ENCODE data around the gene DBNDD2.

The DBNDD2 gene, protein sequence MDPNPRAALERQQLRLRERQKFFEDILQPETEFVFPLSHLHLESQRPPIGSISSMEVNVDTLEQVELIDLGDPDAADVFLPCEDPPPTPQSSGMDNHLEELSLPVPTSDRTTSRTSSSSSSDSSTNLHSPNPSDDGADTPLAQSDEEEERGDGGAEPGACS

DNA sequence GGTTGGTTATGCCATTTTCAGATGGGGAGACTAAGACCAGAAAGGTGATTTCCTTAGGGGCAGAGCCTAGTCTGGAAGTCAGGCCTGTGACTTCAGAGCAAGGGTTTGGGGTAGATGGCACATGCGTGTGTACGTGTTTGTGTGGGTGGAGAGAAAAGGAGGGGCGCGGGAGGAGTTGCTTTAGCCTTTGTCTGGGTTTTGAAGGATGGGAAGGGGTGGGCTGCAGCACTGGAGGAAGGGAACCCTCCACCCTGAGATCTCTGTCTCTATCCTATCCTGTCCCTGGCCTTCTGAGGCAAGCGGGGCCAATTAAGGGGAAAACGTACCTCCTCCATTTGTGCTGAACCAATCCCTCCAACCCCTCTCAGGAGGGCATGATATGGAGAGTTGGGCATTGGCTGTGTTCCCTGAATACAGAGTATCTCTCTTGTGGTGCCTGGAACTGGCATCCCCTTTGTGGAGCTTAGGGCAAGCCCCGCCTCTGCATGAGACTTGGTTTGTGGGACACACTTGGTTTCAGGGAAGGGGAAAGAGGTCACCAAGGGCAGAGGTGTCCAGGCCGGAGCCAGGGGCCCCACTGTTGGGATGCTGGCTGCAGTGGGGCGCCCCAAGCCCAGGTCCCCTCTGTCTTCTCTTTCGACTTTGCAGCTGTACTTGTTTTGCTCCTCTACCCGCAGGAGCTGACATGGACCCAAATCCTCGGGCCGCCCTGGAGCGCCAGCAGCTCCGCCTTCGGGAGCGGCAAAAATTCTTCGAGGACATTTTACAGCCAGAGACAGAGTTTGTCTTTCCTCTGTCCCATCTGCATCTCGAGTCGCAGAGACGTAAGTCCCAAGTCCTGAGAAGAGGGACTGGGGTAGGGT, at the start of gene DBNDD2:
Gene DBNDD2, plus strand, starts transcription at position 507 of the 863 bp plus-strand sequence. Its CDS starts 179 bp downstream, at position 686.
- no peak for DNase-seq (ENCODE audit: low read depth, low spot score)

DNA sequence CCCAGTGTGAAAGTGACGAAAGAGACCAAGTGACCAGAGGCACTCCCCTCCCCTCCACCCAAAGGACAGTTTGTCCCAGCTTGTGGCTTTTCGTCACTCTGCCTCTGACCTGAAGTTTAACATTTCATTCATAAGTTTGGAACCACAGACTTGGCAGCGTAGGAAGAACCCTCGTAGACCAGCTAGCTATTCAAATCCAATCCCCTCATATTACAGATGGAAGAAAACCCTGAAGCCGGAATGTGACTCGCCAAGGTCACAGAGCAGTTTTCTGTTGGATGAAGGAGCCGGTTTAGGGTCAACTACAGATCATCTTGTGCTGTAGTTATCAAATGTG, 49.1 kb upstream of the DBNDD2 start:
- DNase-seq (ENCODE audit: low read depth, low spot score) = peak; percentile 91

DNA sequence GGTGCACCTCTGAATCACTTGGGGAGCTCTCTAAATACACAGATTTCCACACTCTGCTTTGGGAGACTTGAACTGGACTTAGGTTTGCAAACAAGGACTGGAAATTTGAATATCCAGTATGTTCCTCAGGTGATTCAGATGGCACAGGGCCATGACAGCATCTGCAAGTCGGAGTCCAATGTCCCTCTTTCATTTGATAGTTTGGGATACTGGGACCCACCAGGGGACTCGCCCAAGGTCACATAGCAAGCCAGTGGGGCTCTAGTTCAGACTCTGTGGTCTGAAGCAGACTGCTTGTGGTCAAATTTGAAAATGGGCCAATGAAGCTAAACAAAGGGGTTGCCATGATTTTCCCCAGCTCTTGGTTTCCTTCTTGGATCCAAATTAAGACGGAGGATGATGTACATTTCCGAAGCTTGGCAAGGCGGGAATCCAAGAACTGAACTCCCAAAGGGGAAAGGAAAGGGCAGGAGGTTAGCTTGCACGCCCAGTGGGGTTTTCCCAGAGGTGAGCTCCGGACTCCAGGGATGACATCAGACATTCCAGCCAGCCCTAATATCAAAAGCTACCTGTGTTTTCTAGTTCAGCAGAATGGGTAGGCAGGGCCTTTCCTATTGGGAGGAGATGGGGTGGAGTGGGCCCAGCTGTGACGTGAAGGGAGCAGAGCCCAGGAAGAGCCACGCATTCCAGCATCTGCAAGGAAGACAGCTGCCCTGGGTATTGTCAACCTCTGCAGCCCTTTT, 48.5 kb upstream of the DBNDD2 start:
- DNase-seq (ENCODE audit: low read depth, low spot score) = peak; percentile 87

DNA sequence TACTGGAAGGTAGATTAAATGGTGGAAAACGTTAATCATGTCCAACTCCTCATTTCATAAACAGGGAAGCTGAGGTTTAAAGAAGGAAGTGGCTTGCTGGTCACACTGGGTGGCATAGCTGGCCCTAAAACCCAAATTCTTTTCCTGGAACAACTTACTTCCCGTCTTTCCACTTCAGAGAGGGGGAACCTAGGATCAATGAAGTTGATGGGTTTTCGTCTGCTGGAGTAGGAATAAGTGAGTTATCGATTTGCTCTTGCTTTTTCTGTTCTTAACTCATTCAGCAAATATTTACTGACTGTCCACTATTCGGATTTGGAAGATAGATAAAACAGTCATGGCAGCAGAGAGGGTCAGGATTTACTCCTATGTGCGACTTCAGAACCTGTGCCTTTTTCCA, 46.3 kb upstream of the DBNDD2 start:
- DNase-seq (ENCODE audit: low read depth, low spot score) = no peak

DNA sequence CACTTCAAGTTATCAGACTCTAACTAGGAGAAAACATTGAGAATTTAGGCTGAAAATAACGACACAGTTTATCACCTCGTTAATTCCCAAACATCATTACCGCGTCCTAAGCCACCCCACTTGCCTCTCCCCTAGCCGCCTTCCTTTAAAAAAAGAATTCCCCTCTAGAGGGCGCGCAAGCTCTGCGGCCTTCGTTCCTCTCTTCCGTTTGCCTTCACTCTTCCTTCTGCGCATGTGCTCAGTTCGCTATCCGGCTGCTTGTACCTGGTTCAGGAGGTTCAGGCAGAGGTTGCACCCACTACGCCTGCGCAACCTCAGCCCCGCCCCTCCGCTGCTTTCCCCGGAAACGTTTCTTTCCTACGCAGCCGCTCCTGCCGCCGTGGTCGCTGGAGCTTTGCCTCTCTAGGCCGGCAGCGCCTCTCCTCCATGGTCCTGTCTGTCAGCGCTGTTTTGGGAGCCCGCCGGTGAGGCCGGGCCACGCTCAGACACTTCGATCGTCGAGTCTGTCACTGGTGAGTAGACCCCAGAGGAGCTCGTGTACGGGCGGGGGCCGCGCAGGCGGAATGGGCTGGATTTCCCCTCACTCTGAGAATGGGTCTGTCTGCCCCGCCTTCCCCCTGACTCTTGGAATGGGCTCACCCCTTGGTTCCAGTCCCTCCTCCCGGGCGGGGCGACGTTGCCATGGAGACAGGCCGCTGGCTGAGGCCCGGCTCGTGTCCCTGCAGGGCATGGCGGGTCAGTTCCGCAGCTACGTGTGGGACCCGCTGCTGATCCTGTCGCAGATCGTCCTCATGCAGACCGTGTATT, 45.1 kb upstream of the DBNDD2 start, which contains the start of gene SYS1:
Gene SYS1, plus strand, starts transcription at position 353 of the 807 bp plus-strand sequence. Its CDS starts 376 bp downstream, at position 729.
- DNase-seq (ENCODE audit: low read depth, low spot score) = peak; percentile 99

DNA sequence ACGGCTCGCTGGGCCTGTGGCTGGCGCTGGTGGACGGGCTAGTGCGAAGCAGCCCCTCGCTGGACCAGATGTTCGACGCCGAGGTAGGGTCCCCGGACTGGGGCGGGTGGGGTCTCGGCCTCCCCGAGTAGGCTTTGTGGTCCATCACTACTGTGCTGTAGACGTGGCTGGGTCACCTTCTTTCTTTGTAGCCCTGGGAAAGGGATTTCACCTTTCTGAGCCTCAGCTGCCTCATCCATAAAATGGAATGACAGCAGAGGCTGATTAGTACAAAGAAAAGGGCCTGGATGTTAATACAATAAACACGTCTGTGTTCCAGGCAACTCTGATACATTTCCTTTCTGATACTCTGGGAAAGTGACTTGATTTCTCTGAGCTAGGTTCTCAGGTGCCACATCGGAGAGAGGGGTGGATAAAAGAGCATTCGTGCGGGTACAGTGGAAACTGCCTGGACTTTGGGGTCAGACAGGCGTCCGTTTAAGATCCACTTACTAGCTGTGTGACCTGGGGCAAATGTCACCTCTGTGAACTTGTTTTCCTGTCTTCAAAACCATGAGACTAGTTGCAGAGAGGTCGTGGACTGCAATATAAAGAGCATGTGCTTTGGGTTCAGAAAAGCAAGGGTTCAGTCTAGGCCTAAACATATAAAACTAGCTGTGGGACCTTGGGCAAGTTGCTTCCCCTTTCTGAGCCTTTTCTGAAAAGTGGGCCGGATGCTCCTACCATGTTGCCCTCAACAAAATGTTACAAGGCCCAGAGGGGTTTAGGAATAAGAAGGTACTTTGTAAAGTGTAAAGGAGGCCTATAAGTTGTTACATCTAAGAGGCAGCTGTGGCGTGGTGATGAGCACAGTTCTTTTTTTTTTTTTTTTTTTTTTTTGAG, 44.2 kb upstream of the DBNDD2 start:
- DNase-seq (ENCODE audit: low read depth, low spot score) = no peak

DNA sequence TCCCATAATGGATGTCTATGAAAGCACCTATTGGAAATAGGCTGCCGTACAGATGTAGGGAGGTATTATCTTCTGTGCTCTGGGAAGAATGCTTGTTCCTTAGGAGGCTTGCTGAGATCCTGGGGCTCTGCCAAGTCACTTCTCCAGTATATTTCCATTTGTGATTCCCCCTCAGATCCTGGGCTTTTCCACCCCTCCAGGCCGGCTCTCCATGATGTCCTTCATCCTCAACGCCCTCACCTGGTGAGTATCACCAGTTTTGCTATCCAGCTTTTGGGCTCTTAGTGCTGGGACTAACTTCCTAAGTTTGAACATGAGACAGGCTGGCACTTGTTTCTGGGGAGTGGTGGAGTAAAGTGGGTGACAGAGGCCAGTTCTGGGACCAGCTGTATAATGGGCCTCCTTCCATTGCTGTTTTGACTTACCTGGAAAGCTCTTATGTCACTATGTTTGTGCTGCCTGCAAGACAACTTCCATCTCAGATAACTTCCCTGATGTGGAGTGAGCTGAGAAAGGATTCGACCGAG, 42.6 kb upstream of the DBNDD2 start:
- DNase-seq (ENCODE audit: low read depth, low spot score) = no peak

DNA sequence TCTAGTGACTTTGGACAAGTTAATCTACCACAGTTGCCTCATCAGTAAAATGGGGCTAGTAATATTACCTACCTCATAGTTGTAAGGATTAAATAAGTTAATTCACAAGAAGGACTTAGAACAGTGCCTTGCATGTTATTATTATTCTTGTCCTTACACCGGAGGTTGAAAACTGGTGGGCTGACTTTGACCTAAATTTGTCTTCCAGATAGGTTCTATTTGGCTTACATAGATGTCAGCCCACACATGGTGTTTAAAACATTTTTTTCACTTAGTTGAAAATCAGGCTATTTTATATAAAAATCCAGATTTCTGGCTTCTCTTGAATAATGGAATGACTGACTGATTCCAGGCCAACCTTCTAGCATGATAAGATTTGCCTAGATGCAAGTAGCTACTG, 41.9 kb upstream of the DBNDD2 start:
- DNase-seq (ENCODE audit: low read depth, low spot score) = no peak

DNA sequence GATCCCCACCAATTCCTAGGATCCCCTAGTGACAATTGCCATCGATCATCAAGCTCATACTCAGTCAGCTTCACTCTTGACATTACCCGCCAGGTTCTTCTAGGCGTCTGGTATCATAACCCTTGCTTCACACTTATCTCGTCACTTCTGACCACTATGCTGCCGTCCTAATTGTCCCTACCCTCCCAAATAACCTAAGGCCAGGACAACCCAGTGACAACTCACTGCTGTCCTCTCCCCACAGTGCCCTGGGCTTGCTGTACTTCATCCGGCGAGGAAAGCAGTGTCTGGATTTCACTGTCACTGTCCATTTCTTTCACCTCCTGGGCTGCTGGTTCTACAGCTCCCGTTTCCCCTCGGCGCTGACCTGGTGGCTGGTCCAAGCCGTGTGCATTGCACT, 41.5 kb upstream of the DBNDD2 start:
- no peak for DNase-seq (ENCODE audit: low read depth, low spot score)

DNA sequence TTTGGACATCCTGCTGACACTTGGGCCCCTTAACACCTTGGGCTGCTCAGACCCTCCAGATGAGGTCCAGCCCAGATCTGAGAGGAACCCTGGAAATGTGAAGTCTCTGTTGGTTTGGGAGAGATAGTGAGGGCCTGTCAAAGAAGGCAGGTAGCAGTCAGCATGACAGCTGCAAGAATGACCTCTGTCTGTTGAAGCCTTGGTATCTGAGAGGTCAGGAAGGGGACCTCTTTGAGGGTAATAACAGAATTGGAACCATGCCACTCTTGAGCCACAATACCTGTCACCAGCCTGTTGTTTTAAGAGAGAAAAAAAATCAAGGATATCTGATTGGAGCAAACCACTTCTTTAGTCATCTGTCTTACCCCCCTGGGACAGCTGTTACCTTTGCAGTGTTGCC, 41.0 kb upstream of the DBNDD2 start:
- no peak for DNase-seq (ENCODE audit: low read depth, low spot score)

DNA sequence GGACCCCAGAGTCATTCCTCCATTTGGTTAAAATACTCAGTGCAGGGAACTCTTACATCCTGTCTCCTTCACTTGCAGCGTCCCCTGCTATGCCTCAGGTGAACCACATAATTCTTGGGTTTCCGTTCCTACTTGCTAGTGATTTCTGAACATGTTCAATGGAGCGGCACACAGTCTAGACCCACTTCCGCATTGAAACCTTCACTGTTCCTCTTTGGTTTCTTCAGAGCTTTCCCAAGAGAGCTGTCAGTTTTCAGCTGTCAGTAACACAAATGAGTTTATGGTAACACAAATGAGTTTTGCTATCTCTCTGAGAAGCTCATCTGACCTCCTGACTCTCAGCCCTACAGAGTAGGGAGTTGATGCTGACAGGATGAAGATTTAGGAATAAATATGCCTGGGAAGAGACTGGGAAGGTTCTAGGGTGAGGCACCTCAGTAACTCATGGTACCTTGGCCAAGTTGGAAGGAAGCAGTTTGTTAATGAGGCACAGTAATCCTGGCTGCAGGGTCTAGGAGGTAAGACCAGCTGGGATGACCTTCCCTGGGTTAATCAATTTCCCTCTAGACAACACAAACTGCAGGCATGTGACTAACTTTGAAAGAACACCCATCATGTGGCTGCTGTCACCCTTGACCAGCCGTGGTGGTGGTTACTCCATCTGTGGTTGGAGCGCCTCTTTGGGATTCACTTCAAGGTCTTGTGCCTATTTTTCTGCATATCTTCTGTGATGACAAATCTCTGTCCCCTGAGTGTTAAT, 39.7 kb upstream of the DBNDD2 start:
- DNase-seq (ENCODE audit: low read depth, low spot score) = no peak

DNA sequence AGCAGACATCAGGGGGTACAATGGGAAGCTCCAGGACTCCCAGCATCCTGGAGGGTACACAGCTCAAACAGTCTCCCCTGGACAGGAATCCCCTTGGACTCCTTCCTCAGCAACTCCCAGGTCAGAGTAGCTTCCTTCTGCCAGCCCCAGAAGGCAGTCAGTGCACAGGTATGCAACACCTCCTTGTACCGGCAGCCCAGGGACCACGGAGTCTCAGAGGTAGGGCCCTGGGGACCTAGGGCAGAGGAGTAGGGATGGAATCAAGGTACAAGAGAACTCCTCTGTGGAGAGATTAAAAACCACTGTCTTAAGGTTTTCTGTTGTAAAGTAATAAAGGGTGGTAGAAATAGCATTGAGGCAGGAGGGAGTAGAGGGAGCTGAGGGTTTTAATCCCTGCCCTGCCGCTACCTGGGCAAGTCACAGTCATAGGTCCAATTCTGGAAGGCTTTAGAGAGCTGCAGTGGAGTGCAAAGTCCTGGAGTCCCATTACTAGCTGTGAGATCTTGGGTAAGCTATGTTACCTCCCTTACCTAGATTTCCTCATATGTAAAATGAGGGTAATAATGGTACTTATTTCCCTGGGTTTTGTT, 37.4 kb upstream of the DBNDD2 start:
- DNase-seq (ENCODE audit: low read depth, low spot score) = no peak

DNA sequence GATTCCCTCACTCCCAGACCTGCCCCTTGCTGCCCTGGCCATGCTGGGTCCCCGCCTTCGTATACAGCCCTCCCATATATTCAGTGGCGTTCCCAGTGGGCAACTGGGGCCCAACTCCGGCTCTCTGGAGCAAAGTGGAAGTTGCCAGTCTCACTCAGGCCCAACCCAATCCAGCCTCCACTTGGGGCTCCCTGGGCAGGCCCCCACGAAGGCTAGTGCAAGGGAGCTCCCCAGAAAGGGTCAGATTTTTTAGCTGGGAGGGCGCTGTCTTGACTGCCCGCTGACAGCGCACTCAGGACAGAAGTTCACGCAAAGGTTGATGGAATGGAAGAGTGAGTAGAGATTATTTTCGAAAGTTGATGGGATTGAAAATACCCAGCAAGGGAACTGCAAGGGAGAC, 35.8 kb upstream of the DBNDD2 start:
- no peak for DNase-seq (ENCODE audit: low read depth, low spot score)

DNA sequence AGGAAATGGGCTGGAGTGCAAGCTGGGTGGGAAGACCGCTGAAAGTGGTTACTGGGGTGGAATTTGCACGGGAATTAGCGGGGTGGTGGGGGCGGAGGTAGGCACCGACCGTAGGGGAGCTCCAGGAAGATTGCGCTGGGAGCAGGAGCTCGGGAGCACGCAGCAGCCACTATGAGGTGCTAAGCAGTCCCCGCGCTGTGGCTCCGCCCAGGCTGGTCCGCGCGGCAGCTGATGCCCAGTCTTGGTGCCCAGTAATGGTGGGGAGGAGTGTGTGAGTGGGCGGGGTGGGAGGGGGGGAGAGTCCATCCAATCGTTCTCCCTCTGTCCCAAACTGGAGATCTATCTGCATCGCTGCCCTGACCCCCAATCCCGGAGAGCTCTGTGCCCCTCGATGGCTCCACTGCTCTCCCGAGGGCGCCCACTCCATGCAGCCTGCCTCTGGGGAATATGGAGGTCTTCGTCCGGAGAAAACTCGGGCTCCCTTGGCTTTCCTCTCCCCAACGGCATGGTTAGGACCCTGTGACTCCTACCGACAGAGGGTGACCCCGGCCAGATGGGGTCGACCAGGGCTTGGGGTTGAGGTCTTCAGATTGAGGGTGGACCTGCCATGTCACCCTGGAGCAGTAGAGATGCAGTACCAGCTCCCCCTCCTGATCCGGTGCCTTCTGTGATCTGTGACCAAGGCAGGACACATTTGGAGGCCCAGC, 35.3 kb upstream of the DBNDD2 start:
- DNase-seq (ENCODE audit: low read depth, low spot score) = peak; percentile 33

DNA sequence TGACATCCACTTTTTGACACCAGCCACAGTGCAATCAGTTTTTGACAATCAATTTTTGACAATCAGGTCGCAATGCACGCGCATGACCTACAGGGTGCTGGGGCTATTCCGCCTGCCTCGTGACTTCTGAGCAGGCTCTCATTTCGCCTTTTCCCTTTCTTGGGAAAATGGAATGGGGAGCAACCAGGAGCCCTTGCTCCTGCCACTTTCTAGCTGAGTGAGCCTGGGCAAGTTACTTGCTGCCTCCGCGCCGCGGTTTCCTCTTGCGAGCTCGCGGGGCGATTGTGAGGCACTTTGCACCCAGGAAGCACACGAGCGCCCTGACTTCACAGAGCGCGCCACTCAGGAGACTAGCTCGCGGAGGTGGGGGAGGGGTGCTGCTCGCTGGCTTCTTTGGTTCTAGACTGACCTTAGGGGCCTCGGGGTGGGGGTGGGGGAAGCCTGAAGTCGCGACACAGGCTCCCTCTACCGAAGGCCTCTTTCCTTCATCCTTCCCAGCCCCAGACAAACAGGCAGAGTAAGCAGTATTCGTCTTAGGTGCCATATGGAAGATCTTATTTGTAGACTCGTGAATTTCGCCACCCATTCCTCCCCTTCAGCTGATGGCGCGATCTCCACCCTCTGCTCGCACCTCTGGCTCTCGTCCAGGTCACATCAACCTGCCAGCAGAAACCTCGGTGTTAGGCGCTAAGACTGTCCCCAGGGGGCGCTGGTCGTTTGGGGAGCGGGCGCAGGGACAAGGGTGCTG, 34.6 kb upstream of the DBNDD2 start:
- peak; percentile 90 for DNase-seq (ENCODE audit: low read depth, low spot score)

DNA sequence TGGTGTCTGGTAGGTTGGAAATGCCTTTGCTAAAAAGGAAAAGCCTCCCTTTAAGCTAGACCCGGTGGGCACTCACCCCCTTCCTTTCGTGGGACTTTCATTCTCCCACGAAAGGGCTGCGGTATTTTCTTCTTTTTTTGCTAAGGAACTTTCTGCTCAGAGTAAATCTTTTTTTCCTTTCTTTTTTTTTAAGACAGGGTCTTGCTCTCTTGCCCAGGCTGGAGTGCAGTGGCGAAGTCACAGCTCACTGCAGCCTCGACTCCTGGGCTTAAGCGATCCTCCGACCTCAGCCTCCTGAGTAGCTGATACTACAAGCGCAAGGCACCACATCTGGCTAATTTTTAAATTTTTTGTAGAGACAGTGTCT, 34.0 kb upstream of the DBNDD2 start:
- no peak for DNase-seq (ENCODE audit: low read depth, low spot score)

DNA sequence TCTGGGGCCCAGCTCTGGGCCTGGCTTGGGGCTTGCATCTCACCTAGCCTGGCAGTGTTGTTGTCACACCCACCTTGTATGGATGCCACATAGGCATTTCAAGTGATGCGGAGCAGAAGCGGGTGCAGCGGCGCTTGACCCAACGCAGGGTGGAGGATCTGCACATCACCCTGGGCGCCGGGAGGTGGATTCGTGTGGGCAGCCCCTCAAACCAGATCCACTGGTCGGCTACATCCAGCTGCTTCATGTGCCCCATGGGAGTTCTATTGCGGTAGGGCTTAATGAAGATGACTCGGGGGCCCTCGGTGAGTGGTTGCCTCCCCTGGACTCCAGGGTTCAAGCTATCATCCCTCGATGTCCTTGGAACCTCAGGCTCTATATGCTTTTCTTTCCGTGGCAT, 33.1 kb upstream of the DBNDD2 start:
- no peak for DNase-seq (ENCODE audit: low read depth, low spot score)

DNA sequence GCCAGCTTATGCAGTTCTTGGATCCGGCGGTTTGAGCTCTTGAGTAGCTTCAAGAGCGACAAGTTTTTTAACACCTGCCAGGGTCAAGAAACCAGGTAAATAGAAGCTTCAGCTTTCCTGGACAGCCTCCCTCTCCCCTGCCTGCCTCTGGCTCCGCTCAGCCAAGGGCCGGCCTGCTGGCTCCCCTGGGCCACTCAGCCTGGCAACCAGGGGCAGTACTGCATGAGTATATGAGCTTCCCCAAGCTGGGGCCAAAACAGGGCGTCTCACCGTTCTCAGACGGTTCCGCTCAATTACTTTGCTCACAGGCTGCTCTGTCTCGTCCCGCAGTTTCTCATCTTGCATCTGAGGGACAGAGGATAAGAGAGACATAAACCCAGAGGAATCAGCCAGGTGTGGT, 30.8 kb upstream of the DBNDD2 start:
- no peak for DNase-seq (ENCODE audit: low read depth, low spot score)

All from astrocyte of the hippocampus (primary cell).